ENCODE results near the gene SLC24A3.

DNA sequence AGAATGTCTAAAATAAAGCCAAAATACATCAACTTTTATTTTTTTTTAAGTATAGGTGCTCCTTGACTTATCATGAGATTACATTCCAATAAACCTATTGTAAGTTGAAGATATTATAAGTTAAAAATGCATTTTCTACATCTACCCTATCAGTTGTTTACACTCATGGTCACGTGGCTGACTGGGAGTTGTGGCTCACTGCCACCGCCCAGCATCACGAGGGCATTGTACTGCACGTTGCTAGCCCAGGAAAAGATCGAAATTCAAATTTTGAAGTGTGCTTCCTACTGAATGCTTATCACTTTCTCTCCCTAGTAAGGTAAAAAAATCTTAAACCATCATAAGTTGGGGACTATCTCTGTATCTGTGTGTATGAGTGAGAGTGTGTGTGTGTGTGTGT is 419.0 kb downstream of the SLC24A3 start:
- TF ChIP-seq, protein P1, sequence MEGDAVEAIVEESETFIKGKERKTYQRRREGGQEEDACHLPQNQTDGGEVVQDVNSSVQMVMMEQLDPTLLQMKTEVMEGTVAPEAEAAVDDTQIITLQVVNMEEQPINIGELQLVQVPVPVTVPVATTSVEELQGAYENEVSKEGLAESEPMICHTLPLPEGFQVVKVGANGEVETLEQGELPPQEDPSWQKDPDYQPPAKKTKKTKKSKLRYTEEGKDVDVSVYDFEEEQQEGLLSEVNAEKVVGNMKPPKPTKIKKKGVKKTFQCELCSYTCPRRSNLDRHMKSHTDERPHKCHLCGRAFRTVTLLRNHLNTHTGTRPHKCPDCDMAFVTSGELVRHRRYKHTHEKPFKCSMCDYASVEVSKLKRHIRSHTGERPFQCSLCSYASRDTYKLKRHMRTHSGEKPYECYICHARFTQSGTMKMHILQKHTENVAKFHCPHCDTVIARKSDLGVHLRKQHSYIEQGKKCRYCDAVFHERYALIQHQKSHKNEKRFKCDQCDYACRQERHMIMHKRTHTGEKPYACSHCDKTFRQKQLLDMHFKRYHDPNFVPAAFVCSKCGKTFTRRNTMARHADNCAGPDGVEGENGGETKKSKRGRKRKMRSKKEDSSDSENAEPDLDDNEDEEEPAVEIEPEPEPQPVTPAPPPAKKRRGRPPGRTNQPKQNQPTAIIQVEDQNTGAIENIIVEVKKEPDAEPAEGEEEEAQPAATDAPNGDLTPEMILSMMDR (IDR thresholded peaks at IDR 0.05) = no peak
- TF ChIP-seq POLR2AphosphoS5 (IDR thresholded peaks at IDR 0.05) (no peak), EP300 (IDR thresholded peaks at IDR 0.05) (no peak), POLR2A (IDR thresholded peaks at IDR 0.05) (no peak)

Measured in sigmoid colon (tissue), 4 donors.